GM19397 (cell line): Measurements from ENCODE around the gene RYR1.
"Not testable (repeated sequence)": the region's sequence is repeated elsewhere in the genome, so short reads cannot be mapped to it uniquely, and the experiment has no call there.

ENCODE experiments used
- ATAC-seq: cut with Tn5 transposase; IDR thresholded peaks from one replicate; pipeline ENCODE4 v1.9.1; 2021; ENCODE audit warnings: mild to moderate bottlenecking, moderate library complexity; ENCODE audit not compliant: unreplicated experiment

RYR1 gene

DNA sequence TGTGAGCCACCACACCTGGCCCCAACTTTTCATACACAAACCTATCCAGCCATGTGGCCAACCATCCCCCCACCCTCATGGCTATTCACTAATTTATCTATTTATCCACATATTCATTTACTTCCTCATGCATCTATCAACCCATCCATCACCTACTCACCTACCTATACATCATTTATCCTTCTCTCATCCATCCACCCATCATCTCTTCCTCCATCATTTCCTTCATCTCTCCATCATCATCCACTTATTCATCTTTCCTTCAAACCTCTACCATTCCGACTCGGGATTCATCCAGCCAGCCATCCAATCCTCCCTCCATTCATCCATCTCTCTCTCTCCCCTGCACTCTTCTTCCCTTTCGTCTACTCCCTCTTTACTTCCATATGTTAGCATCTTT lies 54.6 kb downstream of the RYR1 start:
- ATAC-seq: no peak

DNA sequence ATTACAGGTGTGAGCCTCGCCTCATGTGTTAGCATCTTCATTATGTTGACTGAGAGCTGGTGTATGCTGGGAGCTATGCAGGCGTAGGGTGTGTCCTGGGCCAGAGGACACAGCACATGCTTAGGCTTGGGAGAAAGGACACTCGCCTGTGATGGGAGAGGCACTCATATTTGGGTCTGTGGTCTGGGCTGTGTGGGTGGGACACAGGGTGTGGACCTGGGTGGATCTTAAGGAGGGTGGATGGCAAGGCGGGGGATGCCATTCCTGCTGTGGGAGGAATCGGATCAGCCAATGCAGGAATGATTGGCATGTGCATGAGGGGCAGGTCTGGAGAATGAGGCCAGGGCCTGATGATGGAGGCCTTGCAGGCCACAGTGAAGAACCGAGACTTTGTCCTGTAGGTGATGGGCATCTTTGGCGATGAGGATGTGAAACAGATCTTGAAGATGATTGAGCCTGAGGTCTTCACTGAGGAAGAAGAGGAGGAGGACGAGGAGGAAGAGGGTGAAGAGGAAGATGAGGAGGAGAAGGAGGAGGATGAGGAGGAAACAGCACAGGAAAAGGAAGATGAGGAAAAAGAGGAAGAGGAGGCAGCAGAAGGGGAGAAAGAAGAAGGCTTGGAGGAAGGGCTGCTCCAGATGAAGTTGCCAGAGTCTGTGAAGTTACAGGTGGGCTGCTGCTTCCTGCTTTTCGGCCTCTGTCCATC lies 55.4 kb downstream of the RYR1 start:
- ATAC-seq: no peak

DNA sequence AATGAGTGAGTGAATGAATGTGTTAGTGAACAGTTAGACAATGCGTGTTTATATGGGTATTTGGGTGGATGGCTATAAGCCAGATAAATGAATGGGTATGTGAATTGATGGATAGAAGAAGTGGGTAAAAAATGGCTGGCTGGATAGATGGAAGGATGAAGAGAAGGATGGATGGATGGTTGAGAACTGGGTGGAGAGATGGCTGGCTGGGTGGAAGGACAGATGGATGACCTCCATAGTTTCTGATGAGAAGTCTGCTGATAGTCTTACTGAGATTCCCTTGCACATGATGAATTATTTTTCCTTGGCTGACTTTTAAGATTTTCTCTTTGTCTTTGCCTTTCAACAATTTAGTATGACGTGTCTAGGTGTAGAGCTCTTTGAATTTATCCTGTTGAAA lies 57.4 kb downstream of the RYR1 start:
- no peak for ATAC-seq

DNA sequence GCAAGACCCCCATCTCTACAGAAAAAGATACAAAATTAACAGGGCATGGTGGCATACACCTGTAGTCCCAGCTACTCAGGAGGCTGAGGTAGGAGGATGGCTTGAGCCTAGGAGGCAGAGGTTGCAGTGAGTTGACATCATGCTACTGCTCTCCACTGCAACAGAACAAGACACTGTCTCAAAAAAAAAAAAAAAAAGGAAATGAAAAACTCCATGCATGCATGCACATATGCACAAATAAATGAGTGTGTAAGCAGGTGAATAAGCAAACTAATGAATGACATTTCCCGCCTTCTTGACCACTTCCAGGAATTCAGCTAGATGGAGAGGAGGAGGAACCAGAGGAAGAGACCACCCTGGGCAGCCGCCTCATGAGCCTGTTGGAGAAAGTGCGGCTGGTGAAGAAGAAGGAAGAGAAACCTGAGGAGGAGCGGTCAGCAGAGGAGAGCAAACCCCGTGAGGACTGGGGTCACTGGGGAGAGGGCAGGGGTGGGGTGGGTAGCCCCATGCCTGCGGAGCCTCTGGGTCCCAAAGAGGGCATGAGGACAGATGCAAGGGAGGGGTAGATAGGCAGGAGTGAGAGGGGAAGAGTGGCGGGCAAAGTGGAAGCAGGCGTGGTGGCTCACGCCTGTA lies 58.8 kb downstream of the RYR1 start:
- ATAC-seq: no peak

DNA sequence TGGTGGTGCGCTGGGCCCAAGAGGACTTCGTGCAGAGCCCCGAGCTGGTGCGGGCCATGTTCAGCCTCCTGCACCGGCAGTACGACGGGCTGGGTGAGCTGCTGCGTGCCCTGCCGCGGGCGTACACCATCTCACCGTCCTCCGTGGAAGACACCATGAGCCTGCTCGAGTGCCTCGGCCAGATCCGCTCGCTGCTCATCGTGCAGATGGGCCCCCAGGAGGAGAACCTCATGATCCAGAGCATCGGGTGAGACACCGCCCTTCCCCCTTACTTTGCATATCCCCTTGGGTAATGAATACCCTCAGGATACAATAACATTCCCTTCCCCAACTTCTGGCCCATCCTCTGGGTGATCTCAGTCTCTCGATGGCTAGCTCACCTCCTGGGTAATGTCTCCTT lies 60.9 kb downstream of the RYR1 start:
- no peak for ATAC-seq

DNA sequence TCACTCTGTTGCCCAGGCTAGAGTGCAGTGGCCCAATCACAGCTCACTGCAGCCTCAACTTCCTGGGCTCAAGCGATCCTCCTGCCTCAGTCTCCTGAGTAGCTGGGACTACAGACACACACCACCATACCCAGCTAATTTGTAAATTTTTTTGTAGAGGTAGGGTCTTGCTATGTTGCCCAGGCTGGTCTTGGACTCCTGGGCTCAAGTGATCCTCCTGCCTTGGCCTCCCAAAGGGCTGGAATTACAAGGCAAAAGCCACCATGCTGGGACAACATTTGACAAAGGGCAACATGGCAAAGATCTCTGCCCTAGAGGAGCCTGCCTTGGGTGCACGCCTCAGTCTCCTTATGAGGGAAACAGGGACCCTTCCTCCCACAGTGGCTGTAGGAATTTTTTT lies 61.9 kb downstream of the RYR1 start:
- not testable (repeated sequence) for ATAC-seq

DNA sequence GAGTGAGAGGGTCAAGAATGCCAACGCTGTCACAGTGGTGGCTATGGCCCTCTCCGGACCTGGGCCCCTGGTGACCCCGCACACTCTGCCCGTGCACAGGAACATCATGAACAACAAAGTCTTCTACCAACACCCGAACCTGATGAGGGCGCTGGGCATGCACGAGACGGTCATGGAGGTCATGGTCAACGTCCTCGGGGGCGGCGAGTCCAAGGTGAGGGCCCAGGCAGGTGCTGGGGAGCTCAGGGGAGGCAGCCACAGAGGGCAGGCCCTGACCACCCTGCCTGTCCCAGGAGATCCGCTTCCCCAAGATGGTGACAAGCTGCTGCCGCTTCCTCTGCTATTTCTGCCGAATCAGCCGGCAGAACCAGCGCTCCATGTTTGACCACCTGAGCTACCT lies 62.6 kb downstream of the RYR1 start:
- no peak for ATAC-seq

DNA sequence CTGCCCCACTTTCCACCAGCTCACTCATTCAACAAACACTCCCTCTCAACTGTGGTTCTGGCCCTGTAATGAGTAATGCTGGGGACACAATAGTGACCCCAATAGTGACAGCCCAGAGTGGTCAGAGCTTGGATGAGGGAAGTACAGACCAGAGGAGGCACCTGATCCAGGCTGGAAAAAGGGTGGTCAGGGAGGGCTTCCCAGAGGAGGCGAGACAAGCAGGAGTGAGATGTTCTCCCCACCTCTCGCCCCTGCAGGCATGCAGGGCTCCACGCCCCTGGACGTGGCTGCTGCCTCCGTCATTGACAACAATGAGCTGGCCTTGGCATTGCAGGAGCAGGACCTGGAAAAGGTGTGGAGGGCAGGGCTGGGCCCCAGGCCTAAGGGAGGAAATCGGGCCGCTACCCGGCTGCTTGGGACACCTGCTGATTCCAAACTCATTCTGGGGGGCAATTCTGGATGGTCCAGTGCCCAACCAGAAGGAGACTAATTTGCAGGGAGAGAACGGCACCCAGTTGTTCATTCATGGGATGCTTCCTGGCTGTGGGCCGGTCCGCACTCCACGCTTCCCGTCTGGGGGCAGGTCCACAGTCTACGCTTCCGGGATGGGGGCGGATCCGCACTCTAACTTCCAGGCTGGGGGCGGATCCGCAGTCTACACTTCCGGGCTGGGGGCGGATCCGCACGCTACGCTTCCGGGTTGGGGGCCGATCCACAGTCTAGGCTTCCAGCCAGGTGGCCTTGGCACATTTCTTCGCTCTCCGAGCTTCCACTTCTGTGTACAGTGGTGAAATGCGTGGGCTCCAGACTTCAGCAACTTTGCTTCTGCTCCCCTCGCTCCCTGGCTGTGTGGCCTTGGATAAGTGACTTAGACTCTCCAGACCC lies 63.4 kb downstream of the RYR1 start:
- no peak for ATAC-seq

DNA sequence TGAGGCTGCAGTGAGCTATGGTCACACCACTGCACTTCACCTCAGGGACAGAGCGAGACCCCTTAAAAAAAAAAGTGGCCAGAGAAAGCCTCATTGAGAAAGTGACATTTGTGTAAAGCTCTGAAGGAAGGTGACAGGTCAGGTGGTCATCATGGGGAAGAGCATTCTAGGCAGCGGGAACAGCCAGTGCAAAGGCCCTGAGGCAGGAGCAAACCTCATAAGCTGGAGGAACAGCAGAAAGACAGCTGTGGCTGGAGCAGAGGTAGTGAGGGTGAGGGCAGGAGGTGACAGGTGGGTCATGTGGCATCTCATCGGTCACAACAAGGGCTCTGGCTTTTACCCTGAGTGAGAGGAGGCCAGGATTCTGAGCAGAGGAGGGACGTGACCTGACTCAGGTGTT lies 64.4 kb downstream of the RYR1 start:
- no peak for ATAC-seq

DNA sequence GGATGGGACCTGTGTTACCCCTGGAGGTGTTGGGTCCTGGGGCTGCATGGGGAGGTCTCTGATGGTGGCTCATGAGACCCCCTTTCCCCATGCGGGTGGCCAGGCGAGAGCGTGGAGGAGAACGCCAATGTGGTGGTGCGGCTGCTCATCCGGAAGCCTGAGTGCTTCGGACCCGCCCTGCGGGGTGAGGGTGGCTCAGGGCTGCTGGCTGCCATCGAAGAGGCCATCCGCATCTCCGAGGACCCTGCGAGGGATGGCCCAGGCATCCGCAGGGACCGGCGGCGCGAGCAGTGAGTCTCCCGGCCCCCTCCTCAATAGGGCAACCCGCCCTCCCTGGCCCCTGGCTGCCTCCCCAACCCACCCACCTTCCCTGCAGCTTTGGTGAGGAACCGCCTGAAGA lies 66.0 kb downstream of the RYR1 start:
- no peak for ATAC-seq

DNA sequence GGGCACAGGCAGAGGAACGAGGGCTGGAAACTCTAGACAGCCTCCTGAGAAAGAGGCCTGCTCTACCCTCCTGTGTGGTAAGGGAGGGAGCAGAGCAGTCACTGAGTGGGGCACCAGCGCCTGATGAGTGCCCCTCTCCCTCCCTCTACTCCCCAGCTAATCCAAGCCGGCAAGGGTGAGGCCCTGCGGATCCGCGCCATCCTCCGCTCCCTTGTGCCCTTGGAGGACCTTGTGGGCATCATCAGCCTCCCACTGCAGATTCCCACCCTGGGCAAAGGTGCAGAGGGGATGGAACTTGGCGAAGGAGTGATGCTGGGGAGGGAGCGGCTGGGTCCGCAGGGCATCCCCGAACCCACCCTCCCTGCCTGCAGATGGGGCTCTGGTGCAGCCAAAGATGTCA lies 67.0 kb downstream of the RYR1 start:
- no peak for ATAC-seq

DNA sequence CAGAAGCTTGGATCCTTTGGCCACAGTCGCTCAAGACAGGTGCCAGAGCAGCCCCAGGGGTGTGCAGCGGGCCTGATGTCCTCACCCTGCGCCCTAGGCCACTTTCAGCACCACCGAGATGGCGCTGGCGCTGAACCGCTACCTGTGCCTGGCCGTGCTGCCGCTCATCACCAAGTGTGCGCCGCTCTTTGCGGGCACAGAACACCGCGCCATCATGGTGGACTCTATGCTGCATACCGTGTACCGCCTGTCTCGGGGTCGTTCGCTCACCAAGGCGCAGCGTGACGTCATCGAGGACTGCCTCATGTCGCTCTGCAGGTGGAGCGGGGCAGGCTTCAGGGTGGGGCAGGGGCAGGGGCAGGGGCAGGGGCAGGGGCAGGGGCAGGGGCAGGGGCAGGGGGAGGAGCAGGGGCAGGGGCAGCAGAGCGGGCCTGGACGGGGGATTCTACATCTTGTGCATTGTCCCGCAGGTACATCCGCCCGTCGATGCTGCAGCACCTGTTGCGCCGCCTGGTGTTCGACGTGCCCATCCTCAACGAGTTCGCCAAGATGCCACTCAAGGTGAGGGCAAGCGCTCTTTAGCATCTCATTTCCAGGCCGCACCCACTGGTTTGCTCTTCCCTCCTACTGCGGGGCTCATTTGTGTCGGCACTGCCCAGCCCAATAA lies 69.1 kb downstream of the RYR1 start:
- no peak for ATAC-seq

DNA sequence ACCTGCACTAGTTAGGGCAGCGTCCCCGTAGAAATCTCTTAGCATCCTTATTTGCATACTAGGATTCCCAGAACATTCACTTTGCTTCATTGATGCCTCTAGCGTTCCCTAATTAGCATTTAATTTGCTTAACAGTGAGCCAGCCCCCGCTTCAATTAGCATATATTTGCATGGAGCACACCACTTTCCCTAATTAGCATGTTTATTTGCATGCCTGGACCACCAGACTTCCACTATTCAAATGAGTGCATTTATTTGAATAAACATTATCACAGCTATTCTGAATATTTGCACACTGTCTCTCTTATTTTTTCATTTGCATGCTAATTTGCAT lies 69.6 kb downstream of the RYR1 start:
- no peak for ATAC-seq

DNA sequence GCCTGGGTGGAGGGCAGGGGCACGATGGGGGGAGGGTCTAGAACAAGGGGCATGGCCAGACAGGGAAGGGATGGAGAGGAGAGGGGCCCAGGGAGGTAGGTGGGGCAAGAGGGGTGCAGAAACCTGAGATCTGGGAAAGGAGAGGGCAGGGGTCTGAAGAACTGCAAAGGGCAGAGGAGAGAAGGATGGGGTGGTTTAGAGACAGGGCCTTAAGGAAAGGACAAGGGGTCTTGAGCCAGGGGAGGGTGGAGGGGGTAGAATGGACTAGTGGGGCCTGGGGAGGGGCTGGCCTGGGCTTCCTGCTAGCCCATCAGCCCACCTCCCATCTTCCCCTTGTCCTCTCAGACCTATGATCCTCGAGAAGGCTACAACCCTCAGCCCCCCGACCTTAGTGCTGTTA lies 72.5 kb downstream of the RYR1 start:
- ATAC-seq: no peak

DNA sequence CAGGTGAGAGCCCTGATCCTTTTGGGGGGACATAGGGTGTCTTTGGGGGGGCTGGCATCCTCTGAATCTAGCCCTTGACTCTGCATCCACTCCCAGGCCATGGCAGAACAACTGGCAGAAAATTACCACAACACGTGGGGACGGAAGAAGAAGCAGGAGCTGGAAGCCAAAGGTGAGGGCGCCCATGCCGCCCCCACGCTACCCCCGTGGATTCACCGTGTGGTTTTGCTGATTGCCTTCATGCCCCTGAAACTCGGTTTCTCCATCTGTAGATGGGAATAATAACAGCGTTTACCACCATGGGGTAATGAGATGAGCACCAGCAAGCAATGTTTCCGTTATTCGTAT lies 72.9 kb downstream of the RYR1 start:
- no peak for ATAC-seq

DNA sequence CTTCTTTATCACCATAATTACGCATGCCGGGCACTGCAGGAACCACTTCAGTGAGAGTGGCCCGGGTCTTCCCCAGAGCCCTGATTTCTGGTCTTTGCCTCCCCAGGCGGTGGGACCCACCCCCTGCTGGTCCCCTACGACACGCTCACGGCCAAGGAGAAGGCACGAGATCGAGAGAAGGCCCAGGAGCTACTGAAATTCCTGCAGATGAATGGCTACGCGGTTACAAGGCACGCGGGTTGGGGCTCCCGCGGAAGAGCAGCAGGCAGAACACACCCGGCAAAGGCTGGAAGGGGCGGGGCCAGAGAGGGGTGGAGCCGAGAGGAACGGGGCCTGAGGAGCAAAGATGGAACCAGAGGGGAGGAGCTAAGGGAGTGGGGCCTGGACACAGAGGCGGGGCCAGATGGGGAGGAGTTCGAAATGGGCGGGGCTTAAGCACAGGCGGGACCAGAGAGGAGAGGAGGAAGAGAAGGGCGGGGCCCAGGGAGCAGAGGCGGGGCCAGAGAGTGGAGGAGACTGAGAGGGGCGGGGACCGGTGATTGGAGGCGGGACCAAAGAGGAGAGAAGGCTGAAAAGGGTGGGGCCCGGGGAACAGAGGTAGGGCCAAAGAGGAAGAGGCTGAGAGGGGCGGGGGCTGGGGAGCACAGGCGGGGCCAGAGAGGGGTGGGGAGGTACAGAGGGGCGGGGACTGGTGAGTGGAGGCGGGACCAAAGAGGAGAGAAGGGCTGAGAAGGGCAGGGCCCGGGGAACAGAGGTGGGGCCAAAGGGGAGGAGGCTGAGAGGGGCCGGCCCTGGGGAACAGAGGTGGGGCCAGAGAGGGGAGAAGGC lies 73.4 kb downstream of the RYR1 start:
- peak; percentile 70 for ATAC-seq

DNA sequence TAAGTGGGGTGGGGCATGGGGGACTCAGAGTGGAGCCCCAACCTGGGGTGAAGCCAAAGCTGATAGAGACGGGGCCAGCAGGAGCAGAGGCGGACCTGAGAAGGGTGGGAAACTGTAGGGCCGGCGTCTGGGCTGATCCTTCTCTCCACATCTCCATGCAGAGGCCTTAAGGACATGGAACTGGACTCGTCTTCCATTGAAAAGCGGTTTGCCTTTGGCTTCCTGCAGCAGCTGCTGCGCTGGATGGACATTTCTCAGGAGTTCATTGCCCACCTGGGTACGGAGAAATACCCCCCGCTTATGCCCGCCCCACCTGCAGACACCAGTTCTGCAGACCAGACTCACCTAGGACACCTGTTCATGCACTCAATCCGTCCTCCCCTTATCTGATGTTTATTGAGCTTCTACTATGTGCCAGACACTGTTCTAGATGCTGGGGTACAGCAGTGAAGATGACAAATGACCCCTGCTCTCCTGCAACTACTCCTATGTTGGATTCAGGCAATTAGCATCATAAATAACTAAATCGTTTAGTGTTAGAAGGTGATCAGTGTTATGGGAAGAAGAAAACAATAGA lies 74.1 kb downstream of the RYR1 start:
- ATAC-seq: no peak

DNA sequence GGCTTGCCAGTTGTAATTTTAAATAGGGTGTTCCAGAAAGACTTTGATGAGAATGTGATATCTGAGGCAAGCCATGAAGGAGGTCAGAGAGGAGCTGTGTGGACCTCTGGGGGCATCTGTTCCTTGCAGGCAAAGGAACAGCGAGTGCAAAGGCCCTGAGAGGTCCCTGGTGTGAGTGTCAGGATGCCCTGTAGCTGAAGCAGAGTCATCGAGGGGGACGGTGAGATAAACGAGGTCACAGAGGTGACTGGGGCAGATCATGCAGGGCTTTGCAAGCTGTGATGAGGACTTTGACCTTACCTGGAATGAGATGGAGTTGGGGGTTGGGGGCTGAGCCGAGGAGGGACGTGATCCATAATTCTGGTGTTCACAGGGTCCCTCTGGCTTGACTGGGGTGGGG lies 75.0 kb downstream of the RYR1 start:
- no peak for ATAC-seq

DNA sequence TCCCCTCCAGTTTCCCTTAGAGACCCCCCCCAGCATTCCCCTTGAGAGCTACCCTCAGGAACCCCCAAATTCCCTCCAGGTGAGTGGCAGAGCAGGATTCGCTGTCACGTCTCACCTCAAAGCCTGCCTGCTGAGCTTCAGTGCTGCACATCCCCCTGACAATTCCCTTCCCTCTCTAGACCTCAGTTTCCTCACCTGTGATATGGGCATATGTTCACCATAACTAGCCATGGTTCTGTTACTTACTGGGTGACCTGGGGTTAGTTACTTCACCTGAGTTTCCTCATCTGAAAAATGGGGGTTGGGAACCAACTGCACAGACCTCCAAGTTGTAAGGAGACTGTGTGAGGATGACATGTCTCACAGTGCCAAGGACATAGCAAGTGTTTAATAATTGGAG lies 75.5 kb downstream of the RYR1 start:
- ATAC-seq: no peak

DNA sequence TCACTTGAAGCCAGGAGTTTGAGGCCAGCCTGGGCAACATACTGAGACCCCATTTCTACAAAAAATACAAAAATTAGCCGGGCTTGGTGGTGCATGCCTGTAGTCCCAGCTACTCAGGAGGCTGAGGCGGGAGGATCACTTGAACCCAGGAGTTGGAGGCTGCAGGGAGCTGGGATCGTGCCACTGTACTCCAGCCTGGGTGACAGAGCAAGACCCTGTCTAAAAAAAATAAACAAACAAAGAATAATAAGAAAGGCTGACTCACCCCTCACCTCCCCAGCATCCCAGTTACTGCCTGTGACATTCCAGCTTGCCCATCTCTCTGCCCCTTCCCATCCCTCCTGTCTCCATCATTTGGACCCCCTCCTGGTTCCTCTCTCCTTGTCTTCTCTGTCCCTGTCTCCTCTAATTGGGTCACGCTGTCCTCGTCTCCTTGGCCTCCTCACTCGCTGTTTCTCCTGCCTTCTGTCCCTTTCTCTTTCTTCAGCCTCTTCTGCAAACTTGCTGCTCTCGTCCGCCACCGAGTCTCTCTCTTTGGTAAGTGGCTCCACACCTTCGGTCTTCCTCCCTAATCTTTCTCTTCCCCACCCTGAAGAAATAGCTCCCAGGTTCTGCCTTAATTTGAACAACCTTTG lies 77.7 kb downstream of the RYR1 start:
- no peak for ATAC-seq
